NCI-H2196 treated with DMSO at 0.1 percent for 48 hours (cell line): ENCODE measurements around the gene ZNRD2.

Experiments used
- DNase-seq: peaks from one replicate; lab custom pipeline; 2025; ENCODE audit not compliant: unreplicated experiment; lab: John Stamatoyannopoulos, UW

The ZNRD2 gene

DNA sequence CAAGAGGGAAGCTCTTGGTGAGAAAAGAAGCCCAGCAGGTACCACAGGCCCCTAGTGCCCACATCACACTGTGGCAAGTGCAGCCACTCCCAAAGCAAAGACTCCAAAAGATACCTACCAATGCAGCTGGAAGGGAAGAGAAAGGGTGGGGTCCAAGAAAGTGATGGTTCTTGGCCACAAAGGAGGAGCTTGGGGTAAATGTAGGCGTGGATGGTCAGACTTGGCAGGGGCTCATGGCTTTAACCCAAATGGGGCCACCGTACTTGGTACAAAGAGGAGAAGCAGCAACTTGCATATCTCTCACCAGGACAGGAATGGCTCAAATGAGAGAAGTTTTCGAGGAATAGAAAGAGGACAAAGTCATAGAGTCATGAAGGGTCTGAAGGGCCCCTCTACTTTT lies 39.0 kb downstream of the ZNRD2 start:
- no peak for DNase-seq

DNA sequence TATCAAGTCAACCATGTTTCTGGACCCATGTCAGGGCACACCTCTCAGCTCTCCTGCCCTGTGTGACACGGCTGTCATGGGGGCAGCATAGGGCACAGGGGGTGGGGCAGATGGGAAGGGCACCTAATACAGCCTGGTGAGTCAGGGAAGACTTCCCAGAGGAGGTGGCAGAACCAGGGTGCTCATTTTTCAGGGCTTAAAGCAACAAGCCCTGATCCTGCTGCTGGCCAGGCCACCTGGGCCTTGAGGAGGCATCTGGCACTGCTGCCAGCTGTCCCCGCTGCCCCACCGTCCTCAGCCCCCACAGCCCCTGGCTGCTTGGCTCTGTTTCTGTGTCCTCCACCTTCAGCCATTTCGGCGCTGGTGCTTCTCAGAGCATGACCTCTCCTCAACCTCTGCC lies 39.4 kb downstream of the ZNRD2 start:
- no peak for DNase-seq

DNA sequence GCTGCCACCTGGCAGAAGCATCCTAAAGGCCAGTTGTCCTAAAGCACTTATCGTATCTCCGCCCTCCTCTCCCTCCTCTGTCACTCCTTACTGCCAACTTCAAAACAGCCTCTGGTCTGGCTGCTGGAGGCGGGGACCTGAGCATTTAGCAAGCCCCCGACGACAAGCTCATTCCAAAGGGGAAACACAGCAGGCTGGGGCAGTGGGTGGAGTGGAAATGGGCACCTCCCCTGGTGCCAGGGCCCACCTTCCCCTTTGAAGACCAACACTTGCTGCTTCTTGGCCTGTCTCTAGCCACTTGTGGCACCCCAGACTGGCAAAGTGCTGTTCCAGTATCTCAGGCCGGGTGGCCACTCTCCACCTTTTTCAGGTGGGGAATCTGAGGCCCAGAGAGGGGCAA lies 40.1 kb downstream of the ZNRD2 start:
- no peak for DNase-seq

DNA sequence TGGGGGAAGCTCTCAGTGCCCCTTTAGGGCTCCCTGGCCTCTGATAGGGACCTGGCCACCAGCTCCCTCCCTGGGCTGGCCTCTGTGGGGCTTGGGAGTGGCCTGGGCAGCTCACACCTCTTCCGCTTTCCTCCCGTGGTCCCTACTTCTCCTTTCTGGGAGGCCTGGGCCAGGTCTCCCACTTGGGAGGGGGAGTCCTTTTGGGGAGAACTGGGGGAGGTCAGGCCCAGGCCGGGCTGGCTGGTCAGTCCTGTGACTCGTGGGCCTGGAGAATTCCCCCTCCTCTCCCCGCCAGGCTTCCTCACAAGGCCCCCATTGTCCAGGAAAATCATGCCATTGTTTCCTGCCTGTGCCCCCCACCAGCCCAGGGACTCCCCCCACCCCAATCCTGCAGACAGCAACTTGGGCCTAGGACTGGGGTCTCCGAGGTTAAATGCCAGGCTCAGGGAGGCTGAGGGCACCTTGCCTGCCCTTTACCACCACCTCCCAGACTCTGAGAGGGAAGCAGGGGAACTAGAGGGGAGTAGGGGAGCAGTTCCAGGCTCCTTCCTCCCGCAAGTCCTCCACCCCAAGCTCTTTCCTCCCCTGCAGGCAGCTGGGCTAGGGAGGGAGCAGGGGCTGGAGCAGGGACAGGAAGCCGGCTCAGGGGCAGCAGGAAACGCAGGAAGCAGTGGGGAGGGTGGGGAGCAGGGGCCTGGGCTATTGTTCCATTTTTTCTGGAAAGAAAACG lies 40.9 kb downstream of the ZNRD2 start:
- DNase-seq: no peak

DNA sequence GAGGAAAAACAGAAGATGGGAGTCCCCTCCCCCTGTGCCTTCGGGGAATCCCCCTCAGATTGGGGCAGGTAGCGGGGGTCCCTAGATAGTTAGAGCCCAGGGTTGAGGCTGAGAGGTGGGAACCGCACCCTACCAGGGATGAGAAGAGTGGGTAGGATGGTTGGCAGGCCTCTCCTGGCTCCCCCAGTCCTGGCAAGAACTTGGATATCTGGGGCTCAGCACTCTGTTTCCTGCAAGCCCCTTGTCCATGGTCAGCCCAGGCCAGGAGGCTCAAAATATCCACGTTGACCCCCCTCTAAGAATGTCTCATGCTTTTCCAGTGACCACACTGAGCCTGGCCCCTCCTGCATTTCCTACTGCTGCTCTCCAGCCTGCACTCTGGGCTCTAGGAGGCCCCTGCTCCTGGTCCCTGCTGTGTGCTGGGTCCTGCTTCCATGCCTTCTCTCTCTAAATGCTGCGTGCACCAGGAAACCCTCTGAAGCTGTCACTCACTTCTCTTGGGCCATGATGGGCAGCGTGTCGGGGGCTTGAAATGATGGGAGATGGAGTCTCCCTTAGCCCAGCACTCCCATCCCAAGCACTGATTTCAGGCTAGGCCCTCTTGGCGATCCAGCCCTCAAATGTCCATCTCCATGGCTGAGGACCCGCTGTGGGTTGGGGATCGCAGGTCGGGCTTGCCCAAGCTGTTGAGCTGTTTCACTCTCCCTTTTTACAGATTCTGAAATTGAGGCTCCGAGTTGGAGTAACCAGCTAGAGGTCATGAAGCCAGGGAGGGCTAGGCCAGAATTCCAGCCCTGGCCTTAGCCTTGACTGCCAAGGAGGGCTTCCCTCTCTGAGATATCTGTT lies 41.7 kb downstream of the ZNRD2 start:
- DNase-seq: no peak

DNA sequence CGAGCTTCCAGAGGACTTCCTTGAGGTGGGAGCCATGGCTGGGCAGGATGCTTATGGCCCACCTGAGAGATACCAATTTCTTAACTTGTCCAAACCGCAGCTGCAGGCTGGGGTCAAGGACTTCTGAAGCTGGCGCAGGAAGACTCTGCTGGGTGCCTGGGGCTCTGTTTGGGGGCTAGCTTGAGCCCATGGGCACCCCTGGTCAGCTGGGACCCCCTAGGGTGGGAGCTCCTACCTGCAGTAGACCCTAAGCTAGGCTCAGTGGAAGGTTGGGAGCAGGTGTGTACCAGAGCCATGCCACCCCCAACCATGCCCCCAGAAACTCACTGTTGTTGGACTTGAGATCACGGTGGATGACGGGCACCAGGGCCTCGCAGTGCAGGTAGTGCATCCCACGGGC lies 42.4 kb downstream of the ZNRD2 start:
- no peak for DNase-seq

DNA sequence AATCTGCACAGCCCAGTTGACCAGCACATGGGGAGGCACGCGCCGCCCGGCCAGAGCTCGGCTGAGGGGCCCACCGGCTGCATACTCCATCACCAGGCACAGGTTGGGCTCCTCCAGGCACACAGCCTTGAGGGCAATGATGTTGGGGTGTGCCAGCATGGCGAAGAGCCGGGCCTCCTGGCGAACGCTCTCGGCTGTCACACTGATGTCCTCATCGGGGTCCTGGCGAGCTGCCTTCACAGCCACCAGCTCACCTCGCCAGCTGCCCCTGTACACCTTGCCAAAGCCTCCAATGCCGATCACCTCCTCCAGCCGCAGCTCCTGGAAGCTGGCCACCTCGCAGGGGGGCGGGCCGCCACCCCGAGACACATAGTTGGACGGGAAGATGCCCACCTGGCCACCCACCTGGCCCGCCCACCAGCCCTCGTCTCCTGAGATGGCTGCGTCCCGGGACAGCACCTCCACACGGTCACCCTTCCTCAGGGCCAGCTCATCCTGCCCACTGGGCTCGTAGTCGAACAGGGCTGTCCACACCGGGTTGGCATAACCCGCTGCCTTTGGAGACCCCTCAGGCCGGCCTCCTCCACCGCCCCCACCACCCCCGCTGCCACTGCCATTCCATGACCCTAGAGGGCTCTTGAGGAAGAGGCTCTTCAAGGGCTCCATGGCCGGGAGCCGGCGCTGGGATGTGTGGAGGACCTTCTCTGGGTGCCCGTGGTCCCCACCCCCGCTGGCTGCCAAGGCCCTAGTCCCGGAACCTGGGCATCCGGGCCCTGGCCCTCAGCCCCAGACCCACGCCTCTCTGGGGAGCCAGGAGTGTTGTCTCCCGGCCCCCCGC lies 43.0 kb downstream of the ZNRD2 start:
- DNase-seq: no peak

DNA sequence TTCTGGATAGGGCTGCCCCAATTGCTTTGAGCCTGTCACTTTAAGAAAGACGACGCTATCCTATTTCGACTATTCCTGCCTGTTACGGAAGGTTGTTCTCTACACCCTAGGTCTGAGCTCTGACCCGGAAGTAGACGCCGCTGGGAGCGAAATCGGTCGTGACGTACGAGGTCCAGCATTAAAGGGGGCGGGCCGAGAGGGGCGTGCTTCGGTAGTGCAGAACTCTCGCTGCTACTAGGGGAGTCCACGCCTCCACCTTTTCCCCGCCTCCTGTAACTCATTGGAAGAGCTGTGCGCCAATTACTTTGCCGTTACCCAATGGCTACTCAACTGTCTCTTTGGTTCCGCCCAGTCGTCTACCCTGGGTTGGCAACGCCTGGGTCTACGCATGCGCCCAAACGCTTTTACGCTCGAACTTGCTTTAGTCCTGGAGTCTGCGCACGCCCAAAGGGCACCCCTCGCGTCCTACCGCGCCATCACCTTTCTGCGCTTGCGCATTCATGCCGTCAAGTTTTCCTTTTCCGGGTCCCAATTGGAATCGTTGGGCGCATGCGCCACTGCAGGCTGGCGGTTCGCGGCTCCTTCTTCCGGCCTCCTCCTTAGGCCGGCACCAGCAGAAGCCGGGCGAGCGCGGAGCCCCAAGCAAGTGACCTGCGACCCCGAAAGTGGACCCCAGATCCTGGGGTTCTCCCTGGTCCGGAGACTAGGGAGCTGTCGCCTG lies 45.1 kb downstream of the ZNRD2 start, which contains the start of gene PCNX3:
Gene PCNX3, plus strand, starts transcription at position 548 of the 721 bp plus-strand sequence. CDS start 536 bp downstream, outside the sequence.
- DNase-seq: peak; percentile 100

DNA sequence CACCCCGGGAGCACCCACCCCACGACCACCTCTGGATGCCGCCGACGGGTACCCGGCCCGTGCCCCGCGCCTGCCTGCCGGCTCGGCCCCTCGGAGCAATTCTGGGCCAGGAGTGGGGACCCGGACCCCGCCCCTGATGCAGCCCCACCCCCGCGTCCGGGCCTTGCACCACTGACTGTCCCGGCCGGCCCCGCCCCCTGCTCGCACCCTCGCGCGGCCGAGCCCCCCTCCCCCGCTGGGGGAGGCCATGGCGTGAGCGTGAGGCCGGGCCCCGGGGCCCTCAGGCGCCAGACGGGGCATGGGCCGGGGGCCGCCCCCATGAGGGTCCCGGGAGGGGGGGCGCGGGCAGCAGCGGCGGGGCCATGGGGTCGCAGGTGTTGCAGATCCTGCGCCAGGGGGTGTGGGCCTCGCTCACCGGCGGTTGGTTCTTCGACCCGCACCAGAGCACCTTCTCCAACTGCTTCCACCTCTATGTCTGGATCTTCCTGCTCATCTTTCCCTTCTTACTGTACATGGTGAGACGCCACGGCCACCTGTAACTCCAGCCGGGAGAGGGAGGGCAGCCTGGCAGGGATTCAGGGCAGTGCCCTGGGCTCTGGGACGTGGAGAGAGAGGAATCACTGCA lies 45.8 kb downstream of the ZNRD2 start:
- DNase-seq: no peak

DNA sequence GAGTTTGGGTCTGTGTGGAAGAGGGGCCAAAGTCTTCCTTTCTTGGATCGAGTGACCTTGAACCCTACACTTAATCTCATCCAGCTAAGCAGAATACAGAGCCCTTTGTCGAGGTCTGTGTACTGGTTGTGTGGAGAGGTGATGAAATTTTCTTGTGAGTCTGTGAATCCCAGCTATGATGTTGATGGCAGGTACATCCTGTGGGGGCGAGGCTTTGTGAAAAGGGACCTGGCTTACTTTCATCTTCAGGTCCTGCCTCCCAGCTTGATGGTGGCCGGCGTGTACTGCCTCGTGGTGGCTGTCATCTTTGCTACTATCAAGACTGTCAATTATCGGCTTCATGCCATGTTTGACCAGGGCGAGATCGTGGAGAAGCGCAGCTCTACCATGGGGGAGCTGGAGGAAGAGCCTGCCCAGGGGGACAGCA lies 46.3 kb downstream of the ZNRD2 start:
- DNase-seq: no peak

DNA sequence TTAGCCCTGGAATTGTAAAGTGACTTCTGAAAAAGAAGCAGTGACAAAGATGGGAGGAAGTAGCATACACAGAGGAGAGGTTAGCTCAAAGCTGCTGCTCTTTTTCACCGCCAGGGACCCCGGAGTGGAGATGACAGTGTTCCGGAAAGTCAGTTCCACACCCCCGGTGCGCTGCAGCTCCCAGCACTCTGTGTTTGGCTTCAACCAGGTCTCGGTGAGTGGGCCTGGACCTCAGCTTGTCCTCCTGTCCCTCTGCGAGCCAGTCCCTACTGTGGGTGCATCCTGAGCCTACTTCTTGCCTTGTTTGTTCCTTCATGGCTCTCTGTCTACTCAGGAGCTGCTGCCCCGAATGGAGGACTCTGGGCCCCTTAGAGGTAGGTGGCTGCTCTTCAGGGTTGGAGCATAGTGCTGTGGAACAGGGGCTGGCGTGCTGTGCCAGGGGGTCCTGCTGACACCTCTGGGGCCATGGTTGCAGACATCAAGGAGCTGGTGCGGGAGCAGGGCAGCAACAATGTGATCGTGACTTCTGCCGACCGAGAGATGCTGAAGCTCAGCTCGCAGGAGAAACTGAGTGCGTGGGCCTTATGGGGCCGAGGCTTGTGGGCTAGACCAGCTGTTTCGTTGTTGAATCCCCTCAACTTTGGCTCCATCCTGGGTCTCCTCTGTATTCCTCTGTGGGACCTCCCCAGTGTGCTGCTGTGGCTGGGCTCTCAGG lies 47.0 kb downstream of the ZNRD2 start:
- DNase-seq: no peak

DNA sequence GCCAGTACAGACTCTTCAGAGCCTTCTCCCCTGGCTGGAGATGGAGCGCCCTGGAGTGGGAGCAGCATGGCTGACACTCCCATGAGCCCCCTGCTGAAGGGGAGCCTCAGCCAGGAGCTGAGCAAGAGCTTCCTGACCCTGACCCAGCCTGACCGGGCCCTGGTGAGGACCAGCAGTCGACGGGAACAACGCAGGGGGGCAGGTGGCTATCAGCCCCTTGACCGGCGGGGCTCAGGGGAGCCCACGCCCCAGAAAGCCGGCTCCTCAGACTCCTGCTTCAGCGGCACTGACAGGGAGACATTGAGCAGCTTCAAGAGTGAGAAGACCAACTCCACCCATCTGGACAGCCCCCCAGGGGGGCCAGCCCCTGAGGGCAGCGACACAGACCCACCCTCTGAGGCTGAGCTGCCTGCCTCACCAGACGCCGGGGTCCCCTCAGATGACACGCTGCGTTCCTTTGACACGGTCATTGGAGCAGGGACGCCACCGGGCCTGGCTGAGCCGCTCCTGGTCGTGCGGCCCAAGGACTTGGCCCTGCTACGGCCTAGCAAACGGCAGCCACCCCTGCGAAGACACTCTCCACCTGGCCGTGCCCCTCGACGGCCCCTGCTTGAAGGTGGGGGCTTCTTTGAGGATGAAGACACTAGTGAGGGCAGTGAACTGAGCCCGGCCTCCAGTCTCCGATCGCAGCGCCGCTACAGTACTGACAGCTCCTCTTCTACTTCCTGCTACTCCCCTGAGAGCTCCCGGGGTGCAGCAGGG lies 47.9 kb downstream of the ZNRD2 start:
- no peak for DNase-seq

DNA sequence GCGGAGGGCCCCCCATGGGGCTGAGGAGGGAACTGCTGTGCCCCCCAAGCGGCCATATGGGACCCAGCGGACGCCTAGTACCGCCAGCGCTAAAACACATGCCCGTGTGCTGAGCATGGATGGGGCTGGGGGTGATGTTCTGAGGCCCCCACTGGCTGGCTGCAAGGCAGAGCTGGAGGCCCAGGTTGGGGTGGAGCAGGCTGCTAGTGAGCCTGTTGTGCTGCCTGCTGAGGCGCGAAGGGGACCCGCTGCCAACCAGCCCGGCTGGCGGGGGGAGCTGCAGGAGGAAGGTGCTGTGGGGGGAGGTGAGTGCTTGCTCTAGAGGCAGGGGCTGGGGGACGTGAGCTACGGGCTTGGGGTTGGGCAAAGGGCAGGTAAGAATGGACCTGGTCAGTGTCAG lies 48.5 kb downstream of the ZNRD2 start:
- DNase-seq: no peak

DNA sequence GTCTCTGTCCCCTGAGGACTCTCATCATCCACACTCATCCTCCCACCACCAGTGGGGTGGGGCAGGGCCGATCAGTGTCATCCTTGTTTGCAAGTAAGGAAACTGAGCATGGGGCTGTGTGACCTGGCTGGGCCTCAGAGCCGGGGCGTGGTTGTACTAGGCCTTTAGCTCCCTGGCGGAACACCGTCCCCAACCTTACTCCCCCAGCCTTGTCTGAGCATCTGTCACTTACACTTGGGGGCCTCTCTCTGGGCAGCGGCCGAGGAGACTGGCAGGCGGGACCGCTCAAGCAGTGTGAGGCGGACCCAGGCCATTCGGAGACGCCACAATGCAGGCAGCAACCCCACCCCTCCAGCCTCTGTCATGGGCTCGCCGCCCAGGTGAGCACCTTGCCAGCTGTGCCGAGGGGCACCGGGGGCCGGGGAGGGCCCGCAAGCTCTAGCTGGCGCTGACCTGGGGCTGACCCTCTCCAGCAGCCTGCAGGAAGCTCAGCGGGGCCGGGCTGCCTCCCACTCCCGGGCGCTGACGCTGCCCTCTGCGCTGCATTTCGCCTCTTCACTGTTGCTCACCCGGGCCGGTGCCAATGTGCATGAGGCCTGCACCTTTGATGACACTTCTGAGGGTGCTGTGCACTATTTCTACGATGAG lies 49.1 kb downstream of the ZNRD2 start:
- no peak for DNase-seq

DNA sequence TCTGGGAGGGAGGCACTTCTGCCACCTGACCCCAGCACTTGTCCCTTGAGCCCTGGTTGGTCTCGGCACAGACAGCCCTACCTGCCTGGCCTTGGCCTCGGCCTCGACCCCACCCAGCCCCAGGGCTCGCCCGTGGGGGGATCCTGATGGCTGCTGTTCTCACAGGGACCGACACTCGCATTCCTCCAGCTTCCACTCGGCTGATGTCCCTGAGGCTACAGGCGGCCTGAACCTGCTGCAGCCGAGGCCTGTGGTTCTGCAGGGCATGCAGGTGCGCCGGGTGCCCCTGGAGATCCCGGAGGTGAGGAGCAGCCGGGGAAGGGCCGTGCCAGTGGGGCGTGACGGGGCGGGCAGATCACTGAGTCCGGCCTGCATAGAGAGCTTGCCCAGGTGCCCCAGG lies 50.4 kb downstream of the ZNRD2 start:
- DNase-seq: no peak

DNA sequence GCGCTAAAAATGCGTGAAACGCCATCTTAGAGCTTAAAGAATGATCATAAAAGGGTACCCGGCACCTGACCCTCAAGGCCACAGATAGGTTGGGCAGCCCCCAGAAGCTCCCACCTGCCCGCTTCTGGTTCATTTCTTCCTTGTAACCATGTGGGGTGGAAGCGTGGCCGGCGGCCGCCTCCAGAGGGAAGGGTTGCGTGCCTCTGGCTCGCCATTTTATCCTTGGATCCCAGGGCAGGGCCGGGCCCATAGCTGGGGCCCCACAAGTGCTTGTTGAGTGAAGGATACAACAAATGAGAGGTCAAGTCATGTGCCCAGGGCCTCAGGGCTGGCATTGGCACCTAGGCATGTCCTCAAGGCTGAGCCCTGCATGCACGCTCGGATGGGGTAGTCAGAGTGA lies 51.2 kb downstream of the ZNRD2 start:
- no peak for DNase-seq
